ENCODE results near the gene DNAH10.
"Not testable (repeated sequence)": the region's sequence is repeated elsewhere in the genome, so short reads cannot be mapped to it uniquely, and the experiment has no call there.

Gene DNAH10

GRCh38 chr12:123748161-123748560, 13.9 kb upstream of the DNAH10 start:
- no peak overlapping the region for H3K4me3 ChIP-seq (ENCODE audit: low read depth, low read length)

- H3K4me3 ChIP-seq (ENCODE audit: low read depth, low read length) = no peak overlapping the region
These were observed 13.4 kb upstream of the DNAH10 start for GRCh38 chr12:123748661-123749060.

- H3K4me3 ChIP-seq (ENCODE audit: low read depth, low read length) = no peak overlapping the region
These were observed 12.7 kb upstream of the DNAH10 start for GRCh38 chr12:123749355-123749754.

- no peak overlapping the region for H3K4me3 ChIP-seq (ENCODE audit: low read depth, low read length)
These were observed 11.9 kb upstream of the DNAH10 start for GRCh38 chr12:123750159-123750656.

GRCh38 chr12:123752046-123752445, 10.1 kb upstream of the DNAH10 start:
- H3K4me3 ChIP-seq (ENCODE audit: low read depth, low read length) = no peak overlapping the region

- no peak overlapping the region for H3K4me3 ChIP-seq (ENCODE audit: low read depth, low read length)
These were observed 7.9 kb upstream of the DNAH10 start for GRCh38 chr12:123754041-123754772.

- H3K4me3 ChIP-seq (ENCODE audit: low read depth, low read length) = no peak overlapping the region
These were observed 4.5 kb upstream of the DNAH10 start for GRCh38 chr12:123757561-123757960.

- H3K4me3 ChIP-seq (ENCODE audit: low read depth, low read length) = no peak overlapping the region
These were observed 1.7 kb upstream of the DNAH10 start for GRCh38 chr12:123760267-123760938.

- peak overlapping the region; percentile 61 for H3K4me3 ChIP-seq (ENCODE audit: low read depth, low read length)
These were observed 583 bp downstream of the DNAH10 start for GRCh38 chr12:123762715-123763052.

GRCh38 chr12:123763093-123763492, 992 bp downstream of the DNAH10 start:
- peak overlapping the region; percentile 61 for H3K4me3 ChIP-seq (ENCODE audit: low read depth, low read length)

- no peak overlapping the region for H3K4me3 ChIP-seq (ENCODE audit: low read depth, low read length)
These were observed 2.0 kb downstream of the DNAH10 start for GRCh38 chr12:123764109-123764508.

- no peak overlapping the region for H3K4me3 ChIP-seq (ENCODE audit: low read depth, low read length)
These were observed 3.5 kb downstream of the DNAH10 start for GRCh38 chr12:123765504-123766035.

- no peak overlapping the region for H3K4me3 ChIP-seq (ENCODE audit: low read depth, low read length)
These were observed 5.5 kb downstream of the DNAH10 start for GRCh38 chr12:123767613-123768012.

GRCh38 chr12:123771261-123771660, 9.2 kb downstream of the DNAH10 start:
- H3K4me3 ChIP-seq (ENCODE audit: low read depth, low read length) = no peak overlapping the region

GRCh38 chr12:123772074-123772473, 10.0 kb downstream of the DNAH10 start:
- H3K4me3 ChIP-seq (ENCODE audit: low read depth, low read length) = no peak overlapping the region

- no peak overlapping the region for H3K4me3 ChIP-seq (ENCODE audit: low read depth, low read length)
These were observed 11.3 kb downstream of the DNAH10 start for GRCh38 chr12:123773375-123773774.

- H3K4me3 ChIP-seq (ENCODE audit: low read depth, low read length) = no peak overlapping the region
These were observed 17.4 kb downstream of the DNAH10 start for GRCh38 chr12:123779551-123779950.

- no peak overlapping the region for H3K4me3 ChIP-seq (ENCODE audit: low read depth, low read length)
These were observed 21.1 kb downstream of the DNAH10 start for GRCh38 chr12:123782997-123783792.

- H3K4me3 ChIP-seq (ENCODE audit: low read depth, low read length) = no peak overlapping the region
These were observed 25.4 kb downstream of the DNAH10 start for GRCh38 chr12:123787466-123787865.

GRCh38 chr12:123788541-123788940, 26.4 kb downstream of the DNAH10 start:
- no peak overlapping the region for H3K4me3 ChIP-seq (ENCODE audit: low read depth, low read length)

GRCh38 chr12:123789422-123789821, 27.3 kb downstream of the DNAH10 start:
- H3K4me3 ChIP-seq (ENCODE audit: low read depth, low read length) = not testable (repeated sequence)
